ENCODE results near the gene TRMT61B. TPM values are rescaled to one million over a fixed set of nuclear protein-coding genes. Genes with fewer than 3 reads are reported as not detected.

The TRMT61B gene
- total and polyA plus RNA-seq, 10 of the 15 experiments (the other 5 are each of a cell fraction or from before 2014, with no cell fraction given), result 12.8 to 23.7 (median 18.1) TPM

- no peak for TF ChIP-seq HSF1 (IDR thresholded peaks at IDR 0.05; ENCODE audit: low read depth, low read length)
Observed at GRCh38 chr2:28869494-28870145, 489 bp downstream of the TRMT61B start (continued).

- ATAC-seq (no peak), DNase-seq (ENCODE audit: low read depth, low spot score) (no peak), FAIRE-seq (no peak)
- WGBS (ENCODE audit: insufficient coverage, insufficient replicate concordance, low lambda C conversion rate, missing lambda C conversion rate), result 75% methylated on average over 12 of the region's 12 CpGs
- Histone ChIP-seq H2AFZ (ENCODE audit: control insufficient read depth, low read depth, low read length) (no peak overlapping the region), H3K27me3 (replicated peaks in 1 of 2; ENCODE audit: control insufficient read depth in 2 of 2, insufficient read depth in 2 of 2, low read length in 1 of 2) (no peaks in the 10 kb centered on the region), H3K4me1 (ENCODE audit: control insufficient read depth, insufficient read depth, low read length) (peaks cover 3% of the 10 kb centered on the region; the same call in 1 of the 2 replicates), H4K20me1 (ENCODE audit: control insufficient read depth, insufficient read depth) (no peaks in the 10 kb centered on the region), H3K79me2 (ENCODE audit: control insufficient read depth, insufficient read depth, low read length) (peaks cover 37% of the 10 kb centered on the region), H3K27ac (ENCODE audit: control insufficient read depth, insufficient read depth) (no peak overlapping the region), H3K4me3 (peak overlapping the region; percentile 53), H3K9me3 (replicated peaks; ENCODE audit: control insufficient read depth, insufficient read depth, low read length) (no peaks in the 10 kb centered on the region), H3K9ac (ENCODE audit: control insufficient read depth, insufficient read depth, low read length) (no peak overlapping the region), H3K4me2 (ENCODE audit: control insufficient read depth, insufficient read depth) (peak overlapping the region; percentile 39), H3K36me3 (ENCODE audit: control insufficient read depth in 2 of 2, insufficient read depth in 2 of 2, low read length in 1 of 2) (no peaks in the 10 kb centered on the region)
- no TSS peak for BruUV-seq (replicated peaks)
- ChIA-PET SMC1A (ENCODE audit: uncharacterized antibody, unreplicated experiment) (interaction anchor here (1.6 kb wide), 1 partner anchor 9 kb away, joined by 6 read pairs; no protein-coding TSS in a partner anchor), RAD21 (ENCODE audit: unreplicated experiment) (no interaction called here), CTCF (interaction anchor here (2.5 kb wide), 1 partner anchor 27 kb away, joined by 11 read pairs; the partner anchor contains the start of gene WDR43), POLR2A (no interaction called here)
- TF ChIP-seq CHD4 (IDR thresholded peaks at IDR 0.05) (no peak), PAX8 (IDR thresholded peaks at IDR 0.05) (no peak), ATF7 (IDR thresholded peaks at IDR 0.05; ENCODE audit: low read depth) (no peak), ELK1 (IDR thresholded peaks at IDR 0.05; ENCODE audit: low read depth, low read length) (no peak), TCF3 (IDR thresholded peaks at IDR 0.05; ENCODE audit: borderline replicate concordance, insufficient read depth, low read depth, low read length) (no peak), SPI1 (IDR thresholded peaks at IDR 0.05; ENCODE audit: borderline replicate concordance, insufficient read depth, low read depth, low read length) (no peak), USF2 (IDR thresholded peaks at IDR 0.05; ENCODE audit: borderline replicate concordance, low read depth, low read length) (no peak), NR2C1 (IDR thresholded peaks at IDR 0.05) (no peak), HCFC1 (IDR thresholded peaks at IDR 0.05; ENCODE audit: low read length) (no peak), DPF2 (IDR thresholded peaks at IDR 0.05) (no peak), RBBP5 (conservative IDR thresholded peaks at IDR 0.05) (no peak), ZZZ3 (IDR thresholded peaks at IDR 0.05; ENCODE audit: control insufficient read depth, insufficient read length, low read depth) (no peak), IKZF2 (IDR thresholded peaks at IDR 0.05) (no peak), E2F4 (IDR thresholded peaks at IDR 0.05; ENCODE audit: low read depth, low read length) (no peak)
- intact Hi-C loops (cut with micrococcal nuclease; ENCODE audit: unreplicated experiment) (no loop called here), in situ Hi-C loops (cut with MboI) (no loop called here)
Observed at GRCh38 chr2:28868611-28869010, 1.5 kb downstream of the TRMT61B start.

Measured in GM12878 (cell line).